Activated T-cell treated with anti-CD3 and anti-CD28 coated beads for 4 hours (primary cell): Measurements from ENCODE around the gene GRM8.
"Not testable (repeated sequence)": the region's sequence is repeated elsewhere in the genome, so short reads cannot be mapped to it uniquely, and the experiment has no call there.

Experiments
- DNase-seq: peaks from one replicate; pipeline ENCODE4 v3.0.0-alpha.2; 2020

The GRM8 gene

GRCh38 chr7:127021857-127022256 lies 230.9 kb downstream of the GRM8 start:
- DNase-seq: no peak

GRCh38 chr7:127021019-127021738 lies 231.6 kb downstream of the GRM8 start:
- DNase-seq: no peak

GRCh38 chr7:127018889-127019288 lies 233.9 kb downstream of the GRM8 start:
- DNase-seq: no peak

- no peak for DNase-seq
Measured at GRCh38 chr7:127017196-127017595, 235.5 kb downstream of the GRM8 start.

GRCh38 chr7:127000725-127001124 lies 252.0 kb downstream of the GRM8 start:
- no peak for DNase-seq

- DNase-seq: no peak
Measured at GRCh38 chr7:126996659-126997058, 256.1 kb downstream of the GRM8 start.

GRCh38 chr7:126993626-126994213 lies 259.0 kb downstream of the GRM8 start:
- DNase-seq: no peak

- DNase-seq: no peak
Measured at GRCh38 chr7:126988022-126988421, 264.7 kb downstream of the GRM8 start.

GRCh38 chr7:126979722-126980121 lies 273.0 kb downstream of the GRM8 start:
- DNase-seq: no peak

GRCh38 chr7:126978865-126979264 lies 273.9 kb downstream of the GRM8 start:
- no peak for DNase-seq

GRCh38 chr7:126973066-126973465 lies 279.7 kb downstream of the GRM8 start:
- DNase-seq: no peak

GRCh38 chr7:126972571-126972970 lies 280.2 kb downstream of the GRM8 start:
- DNase-seq: no peak

- no peak for DNase-seq
Measured at GRCh38 chr7:126959649-126960048, 293.1 kb downstream of the GRM8 start.

- no peak for DNase-seq
Measured at GRCh38 chr7:126958367-126958766, 294.4 kb downstream of the GRM8 start.

- DNase-seq: no peak
Measured at GRCh38 chr7:126957443-126957842, 295.3 kb downstream of the GRM8 start.

- DNase-seq: no peak
Measured at GRCh38 chr7:126953461-126953860, 299.3 kb downstream of the GRM8 start.

- DNase-seq: no peak
Measured at GRCh38 chr7:126948664-126949063, 304.1 kb downstream of the GRM8 start.

- DNase-seq: no peak
Measured at GRCh38 chr7:126940723-126941307, 311.9 kb downstream of the GRM8 start.

- no peak for DNase-seq
Measured at GRCh38 chr7:126937171-126937570, 315.6 kb downstream of the GRM8 start.

GRCh38 chr7:126931581-126931980 lies 321.2 kb downstream of the GRM8 start:
- no peak for DNase-seq

GRCh38 chr7:126930166-126930565 lies 322.6 kb downstream of the GRM8 start:
- DNase-seq: no peak

GRCh38 chr7:126924477-126924876 lies 328.3 kb downstream of the GRM8 start:
- no peak for DNase-seq

GRCh38 chr7:126911627-126912026 lies 341.1 kb downstream of the GRM8 start:
- not testable (repeated sequence) for DNase-seq

GRCh38 chr7:126908564-126908963 lies 344.2 kb downstream of the GRM8 start:
- DNase-seq: not testable (repeated sequence)
